Measurements from ENCODE around the gene EPN2.

- TF ChIP-seq CTCF (IDR thresholded peaks at IDR 0.05), result no peak
- TF ChIP-seq POLR2A (IDR thresholded peaks at IDR 0.05), result no peak
Measured at GRCh38 chr17:19360772-19361171, 123.6 kb downstream of the EPN2 start.

Measured in right lobe of liver (tissue), 4 donors.